ENCODE data around the gene ZDHHC22. TPM values are rescaled to one million over a fixed set of nuclear protein-coding genes. Genes with fewer than 3 reads are reported as not detected.

Gene ZDHHC22
- total RNA-seq, 4 donors from 2014 or later, result 0.12 to 0.40 TPM; not detected in 2

DNA sequence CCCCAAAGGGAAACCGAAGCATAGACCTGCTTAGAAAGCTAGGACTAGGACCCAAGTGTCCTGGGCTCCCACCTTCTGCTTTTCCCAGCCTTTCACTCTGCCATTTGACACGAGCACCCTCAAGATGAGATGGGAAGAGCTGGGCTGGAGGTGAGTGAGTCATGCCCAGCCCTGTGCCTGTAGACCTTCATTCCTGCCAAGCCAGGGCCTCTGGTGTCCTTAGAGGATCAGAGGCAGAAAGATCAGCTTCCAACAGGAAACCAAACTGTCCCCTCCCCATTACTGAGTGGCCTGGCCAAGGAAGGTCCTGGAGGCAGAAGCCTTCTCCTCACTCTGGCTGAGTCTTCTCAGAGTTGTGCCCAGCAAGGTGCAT is 43.5 kb upstream of the ZDHHC22 start:
- no CpG with 5 or more reads among the region's 2 CpGs for WGBS, 2 donors (ENCODE audit: low coverage in 1 of 2)
- Histone ChIP-seq H3K36me3 (no peaks in the 10 kb centered on the region), H3K27ac (no peak overlapping the region), H3K27me3 (peaks cover 95% of the 10 kb centered on the region), H3K4me1 (peaks cover 0 to 13% (median 5%) of the 10 kb centered on the region in 3 donors), H3K9me3 (no peaks in the 10 kb centered on the region), H3K4me3 (no peak overlapping the region)
- no peak for ATAC-seq
- TF ChIP-seq POLR2AphosphoS5 (IDR thresholded peaks at IDR 0.05) (no peak), EP300 (IDR thresholded peaks at IDR 0.05) (no peak), POLR2A (IDR thresholded peaks at IDR 0.05) (no peak)
- TF ChIP-seq, protein P1, sequence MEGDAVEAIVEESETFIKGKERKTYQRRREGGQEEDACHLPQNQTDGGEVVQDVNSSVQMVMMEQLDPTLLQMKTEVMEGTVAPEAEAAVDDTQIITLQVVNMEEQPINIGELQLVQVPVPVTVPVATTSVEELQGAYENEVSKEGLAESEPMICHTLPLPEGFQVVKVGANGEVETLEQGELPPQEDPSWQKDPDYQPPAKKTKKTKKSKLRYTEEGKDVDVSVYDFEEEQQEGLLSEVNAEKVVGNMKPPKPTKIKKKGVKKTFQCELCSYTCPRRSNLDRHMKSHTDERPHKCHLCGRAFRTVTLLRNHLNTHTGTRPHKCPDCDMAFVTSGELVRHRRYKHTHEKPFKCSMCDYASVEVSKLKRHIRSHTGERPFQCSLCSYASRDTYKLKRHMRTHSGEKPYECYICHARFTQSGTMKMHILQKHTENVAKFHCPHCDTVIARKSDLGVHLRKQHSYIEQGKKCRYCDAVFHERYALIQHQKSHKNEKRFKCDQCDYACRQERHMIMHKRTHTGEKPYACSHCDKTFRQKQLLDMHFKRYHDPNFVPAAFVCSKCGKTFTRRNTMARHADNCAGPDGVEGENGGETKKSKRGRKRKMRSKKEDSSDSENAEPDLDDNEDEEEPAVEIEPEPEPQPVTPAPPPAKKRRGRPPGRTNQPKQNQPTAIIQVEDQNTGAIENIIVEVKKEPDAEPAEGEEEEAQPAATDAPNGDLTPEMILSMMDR (IDR thresholded peaks at IDR 0.05), result no peak

GRCh38 chr14:77184396-77185092 is 43.0 kb upstream of the ZDHHC22 start:
- Histone ChIP-seq H3K27me3 (peaks cover 98% of the 10 kb centered on the region), H3K4me3 (no peak overlapping the region), H3K27ac (no peak overlapping the region), H3K4me1 (peaks cover 0 to 13% (median 5%) of the 10 kb centered on the region in 3 donors), H3K9me3 (no peaks in the 10 kb centered on the region), H3K36me3 (no peaks in the 10 kb centered on the region)
- TF ChIP-seq POLR2AphosphoS5 (IDR thresholded peaks at IDR 0.05) (no peak), POLR2A (IDR thresholded peaks at IDR 0.05) (no peak), EP300 (IDR thresholded peaks at IDR 0.05) (no peak)
- TF ChIP-seq, protein P1 (IDR thresholded peaks at IDR 0.05), result no peak
- 60 to 71% methylated on average over 3 of the region's 11 CpGs for WGBS, 2 donors (ENCODE audit: low coverage in 1 of 2)
- no peak for ATAC-seq

GRCh38 chr14:77183896-77184295 is 42.3 kb upstream of the ZDHHC22 start:
- 63 to 67% methylated on average over 2 to 5 of the region's 5 CpGs for WGBS, 2 donors (ENCODE audit: low coverage in 1 of 2)
- ATAC-seq, result no peak
- Histone ChIP-seq H3K4me1 (peaks cover 0 to 13% (median 5%) of the 10 kb centered on the region in 3 donors), H3K27ac (no peak overlapping the region), H3K36me3 (no peaks in the 10 kb centered on the region), H3K27me3 (peaks cover 95% of the 10 kb centered on the region), H3K9me3 (no peaks in the 10 kb centered on the region), H3K4me3 (no peak overlapping the region)
- TF ChIP-seq POLR2A (IDR thresholded peaks at IDR 0.05), result no peak
- no peak for TF ChIP-seq EP300 (IDR thresholded peaks at IDR 0.05)
- TF ChIP-seq, protein P1 (IDR thresholded peaks at IDR 0.05), result no peak
- TF ChIP-seq POLR2AphosphoS5 (IDR thresholded peaks at IDR 0.05), result no peak

GRCh38 chr14:77181603-77182437 is 40.2 kb upstream of the ZDHHC22 start, which contains the start of gene TMEM63C:
TSS of gene TMEM63C (plus strand) at chr14:77181798. CDS start at chr14:77218814, 37,016 bp downstream.
- Histone ChIP-seq H3K4me3 (peak within 1 kb of the TSS in 1 of 2 donors; percentile 38), H3K36me3 (no peaks in the 10 kb centered on the region), H3K27ac (no peak within 1 kb of the TSS), H3K4me1 (peaks cover 0 to 13% (median 5%) of the 10 kb centered on the region in 3 donors), H3K9me3 (no peaks in the 10 kb centered on the region), H3K27me3 (peaks cover 74% of the 10 kb centered on the region)
- no peak for TF ChIP-seq POLR2AphosphoS5 (IDR thresholded peaks at IDR 0.05)
- peak; percentile 19 for ATAC-seq
- 3% methylated on average over 5 of the region's 46 CpGs; no CpG with 5 or more reads in 1 of the 2 donors for WGBS, 2 donors (ENCODE audit: low coverage in 1 of 2)

DNA sequence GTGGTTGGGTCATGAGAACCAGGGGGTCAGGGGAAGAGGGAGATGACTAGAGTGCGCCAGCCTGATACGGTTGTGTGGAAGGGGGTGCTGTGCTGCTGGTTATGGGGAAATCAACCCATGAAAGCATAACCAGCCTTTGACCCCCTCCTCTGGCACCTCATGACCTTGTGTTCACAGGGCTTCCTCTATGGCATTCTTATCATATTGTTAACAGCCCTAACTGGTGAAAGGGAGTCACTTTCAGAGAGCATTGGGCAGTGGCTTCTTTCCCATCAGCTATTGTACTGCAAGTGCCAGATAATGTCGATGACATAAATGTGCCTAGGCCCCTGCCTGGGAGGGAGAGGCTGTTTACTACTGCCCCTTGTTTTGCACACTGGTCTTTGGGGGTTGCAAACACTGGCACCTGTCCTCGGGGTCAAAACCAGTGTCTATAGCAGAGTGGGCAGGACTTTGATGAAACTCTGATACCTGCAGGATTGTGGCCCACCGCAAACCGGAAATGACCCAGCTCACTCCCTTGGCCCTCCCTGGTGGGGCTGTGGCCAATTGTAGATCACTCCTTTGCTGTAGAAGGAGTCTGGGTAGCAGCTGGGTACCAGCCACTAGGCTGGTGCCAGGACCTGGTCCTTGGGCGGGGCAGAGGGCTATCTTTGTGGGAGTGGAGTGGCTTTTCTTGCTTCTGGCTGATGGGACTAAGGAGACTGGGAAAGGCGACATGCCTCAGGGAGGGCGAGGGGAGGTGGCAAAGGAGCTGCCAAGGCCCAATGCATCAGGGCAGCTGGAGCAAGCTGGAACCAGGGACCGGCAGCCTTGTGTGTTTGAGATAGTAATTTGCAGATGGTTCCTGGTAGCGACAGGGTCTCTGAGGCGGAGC is 39.4 kb upstream of the ZDHHC22 start:
- Histone ChIP-seq H3K4me1 (peaks cover 0 to 13% (median 5%) of the 10 kb centered on the region in 3 donors), H3K4me3 (peak overlapping the region in 1 of 2 donors; percentile 38), H3K9me3 (no peaks in the 10 kb centered on the region), H3K27ac (no peak overlapping the region), H3K36me3 (no peaks in the 10 kb centered on the region), H3K27me3 (peaks cover 75% of the 10 kb centered on the region)
- WGBS, 2 donors (ENCODE audit: low coverage in 1 of 2), result 46 to 80% methylated on average over 1 to 8 of the region's 12 CpGs
- TF ChIP-seq POLR2AphosphoS5 (IDR thresholded peaks at IDR 0.05), result no peak
- TF ChIP-seq, protein P1 (IDR thresholded peaks at IDR 0.05), result no peak
- no peak for TF ChIP-seq EP300 (IDR thresholded peaks at IDR 0.05)
- TF ChIP-seq POLR2A (IDR thresholded peaks at IDR 0.05), result no peak
- no peak for ATAC-seq
